Left forelimb (tissue), 1 donor: ENCODE results near the gene CCDC33.

Experiments used
- DNase-seq: peaks from one replicate; pipeline ENCODE4 v3.0.0-alpha.2; 2018; ENCODE audit warnings: low spot score

Gene CCDC33

DNA sequence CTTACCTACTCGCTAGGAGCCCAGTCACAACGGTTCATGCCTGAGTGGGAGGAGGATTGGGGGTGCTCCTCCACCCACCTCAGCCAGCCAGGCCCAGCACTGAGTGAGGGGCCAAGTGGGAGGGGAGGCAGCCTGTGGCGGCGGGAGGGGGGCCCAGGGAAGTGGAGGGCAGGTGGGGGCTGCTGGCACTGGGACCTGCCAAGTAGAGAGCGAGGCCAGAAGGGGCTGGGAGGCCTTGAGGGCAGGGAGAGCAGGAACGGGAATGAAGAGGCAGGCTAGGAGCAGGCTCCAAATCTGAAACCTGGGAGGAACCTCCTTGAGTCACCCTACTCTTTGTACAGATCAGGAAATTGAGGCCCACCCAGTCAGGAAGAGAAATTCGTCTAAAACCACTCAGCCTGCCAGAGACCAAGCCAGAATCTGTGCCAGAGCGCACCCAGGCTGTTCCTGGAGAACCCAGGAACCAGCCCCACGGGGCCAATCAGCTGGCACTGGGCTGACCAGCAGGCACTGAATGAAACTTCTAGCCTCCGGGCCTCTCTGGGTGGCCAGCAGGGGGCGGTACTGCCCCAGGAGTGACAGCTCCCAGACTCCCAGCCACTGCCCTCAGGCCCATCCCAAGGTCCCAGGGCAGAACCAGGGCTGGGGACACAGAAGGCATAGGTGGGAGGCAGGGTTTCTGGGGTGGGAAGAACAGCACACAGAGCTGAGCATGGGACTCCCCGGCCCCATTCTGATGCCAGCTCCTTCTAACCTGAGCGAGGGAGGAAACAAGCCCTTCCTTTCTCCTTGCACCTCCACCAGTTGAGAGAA is 146.1 kb downstream of the CCDC33 start:
- DNase-seq, result peak; percentile 91

GRCh38 chr15:74383286-74383685 is 147.2 kb downstream of the CCDC33 start:
- no peak for DNase-seq

GRCh38 chr15:74383695-74384565 is 147.8 kb downstream of the CCDC33 start:
- DNase-seq, result no peak

GRCh38 chr15:74384566-74384880 is 148.4 kb downstream of the CCDC33 start:
- no peak for DNase-seq

- DNase-seq, result no peak
Observed at GRCh38 chr15:74384881-74385643, 148.9 kb downstream of the CCDC33 start.

DNA sequence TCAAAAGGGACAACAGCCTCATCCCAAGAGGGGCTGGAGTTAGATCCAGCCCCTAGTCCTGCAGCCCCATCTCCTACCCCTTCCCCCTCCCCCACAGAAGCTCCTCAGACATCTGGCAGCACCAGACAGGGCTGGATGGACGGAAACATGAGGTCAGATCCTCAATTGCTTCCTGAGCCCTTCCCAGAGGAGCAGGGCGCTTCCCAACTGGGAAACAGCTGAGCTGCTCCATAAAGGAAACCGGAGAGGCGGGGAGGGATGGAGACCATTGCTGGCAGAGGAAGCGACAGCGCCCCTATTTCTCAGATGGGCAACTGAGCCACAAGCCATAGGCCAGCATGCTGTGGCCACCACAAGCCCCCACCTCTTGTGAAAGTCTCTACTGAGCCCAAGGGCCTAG is 149.6 kb downstream of the CCDC33 start:
- no peak for DNase-seq
